H1 (cell line): ENCODE measurements around the gene CD99. TPM values are rescaled to one million over a fixed set of nuclear protein-coding genes. Genes with fewer than 3 reads are reported as not detected.

Source experiments
- CTCF ChIA-PET: fragments of 300-600 bp; sonication (Branson Sonifier 250); formaldehyde crosslinking; loops from one replicate; lab custom pipeline; 2021; ENCODE audit not compliant: partially characterized antibody; lab: Charles Lee
- POLR2A ChIA-PET: fragments of 300-600 bp; sonication (Branson Sonifier 250); formaldehyde crosslinking; loops from one replicate; lab custom pipeline; 2021; ENCODE audit warnings: inconsistent platforms; ENCODE audit not compliant: partially characterized antibody; lab: Charles Lee
- DNase-seq, 2 experiments: peaks; one replicate each; pipeline versions ENCODE4 v3.0.0 to v3.0.0-alpha.2; 2010 to 2022; ENCODE audit warnings: low spot score in 2 of 2, low read depth in 1 of 2, mixed read lengths in 1 of 2
- FAIRE-seq: peaks from 2 replicates; lab custom pipeline; 2011; peaks lifted over from hg19 to GRCh38; lab: Jason Lieb, UNC
- H2AFZ ChIP-seq: 2 replicates; pipeline ENCODE4 v1.8.1; 2012; ENCODE audit warnings: low read length, inconsistent platforms
- H2AK5ac ChIP-seq: 2 replicates; pipeline ENCODE4 v1.6.1; 2013; ENCODE audit warnings: low read depth, low read length
- H2BK120ac ChIP-seq: replicated peaks from 2 replicates; pipeline ENCODE3; 2013; ENCODE audit warnings: low read depth, low read length, inconsistent platforms
- H2BK12ac ChIP-seq: 2 replicates; pipeline ENCODE4 v1.6.1; 2013; ENCODE audit warnings: low read depth, low read length
- H2BK15ac ChIP-seq: 2 replicates; pipeline ENCODE4 v1.6.1; 2013; ENCODE audit warnings: low read length
- H2BK20ac ChIP-seq: 2 replicates; pipeline ENCODE4 v1.6.1; 2013; ENCODE audit warnings: low read length
- H2BK5ac ChIP-seq: 2 replicates; pipeline ENCODE4 v1.6.1; 2013; ENCODE audit warnings: low read depth, low read length
- H3K14ac ChIP-seq: 2 replicates; pipeline ENCODE4 v1.6.1; 2013; ENCODE audit warnings: inconsistent platforms; ENCODE audit not compliant: insufficient read length
- H3K18ac ChIP-seq: 2 replicates; pipeline ENCODE4 v1.6.1; 2013; ENCODE audit warnings: low read length; ENCODE audit errors: extremely low read depth
- H3K23ac ChIP-seq: 2 replicates; pipeline ENCODE4 v1.6.1; 2013; ENCODE audit warnings: inconsistent platforms; ENCODE audit not compliant: insufficient read length
- H3K23me2 ChIP-seq: 2 replicates; pipeline ENCODE4 v1.6.1; 2013; ENCODE audit warnings: low read depth, low read length
- H3K27ac ChIP-seq: 2 replicates; pipeline ENCODE4 v1.6.1; 2011; ENCODE audit warnings: low read depth, low read length, inconsistent platforms
- H3K27me3 ChIP-seq, 4 experiments: replicated peaks in 1 of 4; 1 replicate in 1 of 4; 2 replicates in 3 of 4; pipeline versions ENCODE4 v1.6.1 to v1.8.1; 2011 to 2013; ENCODE audit warnings: low read length in 3 of 4, mild to moderate bottlenecking in 3 of 4, inconsistent platforms in 2 of 4, mixed read lengths in 2 of 4, moderate library complexity in 1 of 4; ENCODE audit not compliant: control insufficient read depth in 3 of 4, insufficient read depth in 3 of 4; ENCODE audit errors: extremely low read depth in 1 of 4
- H3K36me3 ChIP-seq, 4 experiments: 2 replicates each; pipeline versions ENCODE4 v1.6.1 to v1.8.1; 2011 to 2013; ENCODE audit warnings: mild to moderate bottlenecking in 4 of 4, low read length in 3 of 4, moderate library complexity in 2 of 4, control low read depth in 1 of 4, inconsistent platforms in 1 of 4; ENCODE audit not compliant: insufficient read depth in 4 of 4, control insufficient read depth in 2 of 4
- H3K4ac ChIP-seq: replicated peaks from 2 replicates; pipeline ENCODE3; 2013; ENCODE audit warnings: low read length, low read depth, mixed read lengths, inconsistent platforms; ENCODE audit not compliant: insufficient read length
- H3K4me1 ChIP-seq, 4 experiments: replicated peaks in 1 of 4; 1 replicate in 1 of 4; 2 replicates in 3 of 4; pipeline versions ENCODE4 v1.6.1 to v1.8.1; 2011 to 2013; ENCODE audit warnings: low read length in 3 of 4, inconsistent platforms in 2 of 4, mixed read lengths in 1 of 4; ENCODE audit not compliant: insufficient read depth in 4 of 4, control insufficient read depth in 3 of 4
- H3K4me2 ChIP-seq, 2 experiments: 2 replicates each; pipeline versions ENCODE4 v1.6.1 to v1.8.1; 2011 to 2013; ENCODE audit warnings: low read depth in 2 of 2, low read length in 2 of 2, control low read depth in 1 of 2, inconsistent platforms in 1 of 2, mild to moderate bottlenecking in 1 of 2; ENCODE audit not compliant: insufficient read depth in 1 of 2
- H3K4me3 ChIP-seq, 4 experiments: fragments of 200-600, 300-600 bp in 1 of 4; sonication (generic), shearing (Covaris generic), sonication (Bioruptor Twin) in 1 of 4; 2 replicates each; pipeline versions ENCODE4 v1.5.1 to v1.8.1; 2011 to 2016; ENCODE audit warnings: low read length in 4 of 4, low read depth in 3 of 4, control low read depth in 2 of 4, inconsistent platforms in 2 of 4, mild to moderate bottlenecking in 2 of 4, mixed read lengths in 1 of 4, moderate library complexity in 1 of 4; ENCODE audit not compliant: insufficient read depth in 2 of 4; ENCODE audit errors: extremely low read depth in 1 of 4
- H3K56ac ChIP-seq: replicated peaks from 2 replicates; pipeline ENCODE3; 2013; ENCODE audit warnings: low read depth, mild to moderate bottlenecking, mixed read lengths, low read length, inconsistent platforms; ENCODE audit not compliant: insufficient read length
- H3K79me1 ChIP-seq: 2 replicates; pipeline ENCODE4 v1.6.1; 2013; ENCODE audit warnings: low read depth, low read length, control low read depth
- H3K79me2 ChIP-seq, 2 experiments: 2 replicates each; pipeline versions ENCODE4 v1.6.1 to v1.8.1; 2012 to 2013; ENCODE audit warnings: low read length in 2 of 2, mild to moderate bottlenecking in 2 of 2, inconsistent platforms in 1 of 2; ENCODE audit not compliant: insufficient read depth in 2 of 2, control insufficient read depth in 1 of 2
- H3K9ac ChIP-seq, 4 experiments: replicated peaks in 1 of 4; 1 replicate in 1 of 4; 2 replicates in 3 of 4; pipeline versions ENCODE4 v1.6.1 to v1.8.1; 2011 to 2013; ENCODE audit warnings: low read depth in 3 of 4, low read length in 3 of 4, control low read depth in 2 of 4, mild to moderate bottlenecking in 2 of 4, moderate library complexity in 2 of 4, inconsistent platforms in 1 of 4; ENCODE audit errors: extremely low read depth in 1 of 4
- H3K9me3 ChIP-seq, 2 experiments: 2 replicates each; pipeline versions ENCODE4 v1.6.1 to v1.8.1; 2012 to 2013; ENCODE audit warnings: mild to moderate bottlenecking in 2 of 2, moderate library complexity in 2 of 2, control low read depth in 1 of 2, inconsistent platforms in 1 of 2, low read depth in 1 of 2, low read length in 1 of 2, mixed read lengths in 1 of 2; ENCODE audit not compliant: insufficient read depth in 2 of 2
- H4K20me1 ChIP-seq, 2 experiments: replicated peaks in 1 of 2; 2 replicates each; pipeline versions ENCODE3 to v1.8.1; 2011 to 2013; ENCODE audit warnings: inconsistent platforms in 2 of 2, low read length in 2 of 2, mild to moderate bottlenecking in 1 of 2; ENCODE audit not compliant: insufficient read depth in 2 of 2, control insufficient read depth in 1 of 2
- H4K5ac ChIP-seq: 2 replicates; pipeline ENCODE4 v1.6.1; 2013; ENCODE audit warnings: low read length, low read depth, mixed read lengths, inconsistent platforms; ENCODE audit not compliant: insufficient read length
- H4K8ac ChIP-seq: 2 replicates; pipeline ENCODE4 v1.8.0; 2013; ENCODE audit warnings: mild to moderate bottlenecking, moderate library complexity, low read length, inconsistent platforms; ENCODE audit not compliant: insufficient read depth; ENCODE audit errors: extremely low read depth
- H4K91ac ChIP-seq: replicated peaks from 2 replicates; pipeline ENCODE3; 2013; ENCODE audit warnings: low read length, mixed read lengths, inconsistent platforms; ENCODE audit not compliant: insufficient read length
- CTBP2 ChIP-seq: IDR thresholded peaks from 2 replicates; pipeline ENCODE4 v1.7.0; 2011; ENCODE audit warnings: borderline replicate concordance, mild to moderate bottlenecking, moderate library complexity, mixed read lengths, low read length; ENCODE audit not compliant: insufficient read depth, insufficient read length
- SP1 ChIP-seq: IDR thresholded peaks from 2 replicates; pipeline ENCODE4 v1.6.1; 2011; ENCODE audit warnings: low read depth, low read length
- WGBS, 2 experiments: shearing (Covaris generic) in 1 of 2; methylation state at CpG; one replicate each; pipeline versions ENCODE4 v1.1.6 to v1.1.7; 2013 to 2015; ENCODE audit warnings: low lambda C conversion rate in 2 of 2, mixed read lengths in 2 of 2, inconsistent platforms in 1 of 2, low coverage in 1 of 2, missing lambda C conversion rate in 1 of 2; ENCODE audit not compliant: insufficient replicate concordance in 2 of 2, insufficient coverage in 1 of 2, insufficient read length in 1 of 2; ENCODE audit errors: extremely low coverage in 1 of 2, missing lambda C conversion rate in 1 of 2; 5-methylcytosine and 5-hydroxymethylcytosine counted together
- polyA plus RNA-seq, 7 experiments: library from polyadenylated mRNA; depleted of rRNA in 3 of 7; stranded (reverse) in 5 of 7; unstranded in 2 of 7; fragments of >200 nt in 5 of 7; fragments of 200-250 nt in 2 of 7; gene quantifications; 1 replicate in 5 of 7; 2 replicates in 1 of 7; 4 replicates in 1 of 7; pipeline versions ENCODE4 v1.2.1 to v1.2.3, GENCODE V29; 2011 to 2013; ENCODE audit warnings: missing spikeins in 2 of 7, mixed read lengths in 2 of 7
- total RNA-seq: library from RNA; stranded (reverse); fragmentation: NEBNext Ultra II Directional; extraction: Animal tissue kit (Norgen Biotek cat#: 25700); gene quantifications from 2 replicates; pipeline ENCODE4 v1.2.1, GENCODE V29; 2021

Gene CD99
- total and polyA plus RNA-seq, 2 of the 8 experiments (the other 6 are each of a cell fraction or from before 2014, with no cell fraction given): 30.1 to 47.8 TPM

DNA sequence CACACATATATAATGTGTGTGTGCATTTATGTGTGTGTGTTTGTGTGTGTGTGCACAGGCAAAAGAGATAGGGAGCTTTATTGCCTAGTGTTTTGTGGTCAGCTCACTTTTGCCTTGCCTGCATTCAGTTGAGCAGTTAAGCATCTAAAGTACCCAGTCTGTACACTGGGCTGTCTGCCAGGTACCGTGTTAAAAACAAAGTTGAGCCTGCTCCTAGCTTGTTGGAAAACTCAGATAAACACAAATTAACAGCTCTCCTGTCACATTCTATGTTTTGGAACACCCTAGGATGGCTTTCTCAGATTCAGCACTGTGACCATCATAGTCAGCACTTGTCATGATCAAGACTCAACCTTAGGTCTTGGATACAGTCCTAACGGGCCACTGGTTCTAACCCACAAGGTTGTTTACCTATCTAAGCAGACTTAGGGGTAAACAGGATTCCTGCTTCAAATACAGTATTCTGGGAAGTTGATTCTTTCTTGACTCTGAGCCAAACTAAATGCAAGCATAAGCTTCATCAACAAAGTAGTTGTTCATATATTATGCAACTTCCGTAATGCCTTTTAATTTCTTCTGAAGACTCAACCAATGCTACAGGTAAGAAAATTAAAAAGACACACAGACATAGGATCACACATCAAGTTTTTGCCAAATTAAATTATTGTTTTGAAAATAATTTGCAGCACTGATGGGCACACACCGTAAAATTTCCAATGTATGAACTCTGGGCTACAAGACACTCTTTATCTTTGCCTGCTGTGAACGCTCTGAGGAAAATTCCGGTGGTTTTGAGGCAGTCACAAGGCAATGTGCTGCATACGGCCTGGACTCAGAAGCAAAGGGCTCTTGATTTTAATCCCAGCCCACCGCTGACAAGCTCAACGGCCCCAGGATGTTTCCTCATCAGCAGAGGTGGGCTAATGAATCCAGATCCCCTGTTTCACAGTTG, 11.3 kb upstream of the CD99 start:
- CTCF ChIA-PET: no interaction called here
- no peaks in the 10 kb centered on the region for H3K79me1 ChIP-seq
- H3K27ac ChIP-seq: no peak overlapping the region
- H2BK5ac ChIP-seq: no peak overlapping the region
- H2BK20ac ChIP-seq: no peak overlapping the region
- POLR2A ChIA-PET: no interaction called here
- H4K5ac ChIP-seq: no peak overlapping the region
- no peak for DNase-seq
- H3K18ac ChIP-seq: no peak overlapping the region
- no peak overlapping the region for H3K4me2 ChIP-seq
- H2BK120ac ChIP-seq: no peak overlapping the region
- no peaks in the 10 kb centered on the region; a peak in 1 of 7 replicates for H3K4me1 ChIP-seq
- no peak overlapping the region for H2BK12ac ChIP-seq
- H4K20me1 ChIP-seq: peaks cover 0 to 1% of the 10 kb centered on the region in 2 experiments
- H3K4ac ChIP-seq: no peak overlapping the region
- no peak overlapping the region for H2AFZ ChIP-seq
- no peak overlapping the region for H3K4me3 ChIP-seq
- no peaks in the 10 kb centered on the region for H3K9me3 ChIP-seq
- no peak overlapping the region for H4K91ac ChIP-seq
- H4K8ac ChIP-seq: no peak overlapping the region
- peaks cover 8% of the 10 kb centered on the region; the same call in 1 of the 2 replicates for H3K23me2 ChIP-seq
- H3K56ac ChIP-seq: no peak overlapping the region
- no peak for TF ChIP-seq CTBP2
- TF ChIP-seq SP1: no peak
- no peak for FAIRE-seq
- no peak overlapping the region for H3K9ac ChIP-seq
- H3K79me2 ChIP-seq: no peaks in the 10 kb centered on the region
- H3K23ac ChIP-seq: peak overlapping the region; percentile 84
- H3K27me3 ChIP-seq: no peaks in the 10 kb centered on the region
- no peaks in the 10 kb centered on the region for H3K36me3 ChIP-seq
- no peak overlapping the region for H2AK5ac ChIP-seq
- H3K14ac ChIP-seq: no peak overlapping the region
- WGBS, 2 experiments: 87% methylated on average over 9 of the region's 9 CpGs; no CpG with 5 or more reads in 1 of the 2 experiments
- no peak overlapping the region for H2BK15ac ChIP-seq
